IPS-20b (cell line): ENCODE data around the gene DENND1A.

Experiments
- H3K27ac ChIP-seq: one replicate; pipeline ENCODE4 v1.5.1; 2013; ENCODE audit warnings: low read length
- H3K27me3 ChIP-seq: 2 replicates; pipeline ENCODE4 v1.6.1; 2013; ENCODE audit warnings: mild to moderate bottlenecking, low read length, inconsistent platforms; ENCODE audit not compliant: insufficient read depth
- H3K36me3 ChIP-seq: 2 replicates; pipeline ENCODE4 v1.6.1; 2013; ENCODE audit warnings: low read depth, mild to moderate bottlenecking, inconsistent platforms, low read length, moderate library complexity; ENCODE audit not compliant: insufficient read depth
- H3K4me1 ChIP-seq: 2 replicates; pipeline ENCODE4 v1.6.1; 2013; ENCODE audit warnings: mild to moderate bottlenecking, control low read depth, inconsistent platforms, low read length, moderate library complexity; ENCODE audit not compliant: insufficient read depth
- H3K4me3 ChIP-seq: 2 replicates; pipeline ENCODE4 v1.5.1; 2013; ENCODE audit warnings: mild to moderate bottlenecking, low read length, inconsistent platforms
- H3K9ac ChIP-seq: 2 replicates; pipeline ENCODE4 v1.6.1; 2013; ENCODE audit warnings: low read depth, mild to moderate bottlenecking, inconsistent platforms, low read length, moderate library complexity
- H3K9me3 ChIP-seq: 2 replicates; pipeline ENCODE4 v1.6.1; 2013; ENCODE audit warnings: mild to moderate bottlenecking, low read depth, low read length, inconsistent platforms; ENCODE audit not compliant: insufficient read depth

The DENND1A gene

GRCh38 chr9:123365287-123365880, 564.5 kb downstream of the DENND1A start:
- peaks cover 12% of the 10 kb centered on the region; the same call in 1 of the 2 replicates for H3K4me1 ChIP-seq
- H3K9me3 ChIP-seq, result no peaks in the 10 kb centered on the region
- no peak overlapping the region for H3K4me3 ChIP-seq
- H3K27ac ChIP-seq, result no peak overlapping the region
- no peaks in the 10 kb centered on the region for H3K36me3 ChIP-seq
- no peak overlapping the region for H3K9ac ChIP-seq
- H3K27me3 ChIP-seq, result no peaks in the 10 kb centered on the region

DNA sequence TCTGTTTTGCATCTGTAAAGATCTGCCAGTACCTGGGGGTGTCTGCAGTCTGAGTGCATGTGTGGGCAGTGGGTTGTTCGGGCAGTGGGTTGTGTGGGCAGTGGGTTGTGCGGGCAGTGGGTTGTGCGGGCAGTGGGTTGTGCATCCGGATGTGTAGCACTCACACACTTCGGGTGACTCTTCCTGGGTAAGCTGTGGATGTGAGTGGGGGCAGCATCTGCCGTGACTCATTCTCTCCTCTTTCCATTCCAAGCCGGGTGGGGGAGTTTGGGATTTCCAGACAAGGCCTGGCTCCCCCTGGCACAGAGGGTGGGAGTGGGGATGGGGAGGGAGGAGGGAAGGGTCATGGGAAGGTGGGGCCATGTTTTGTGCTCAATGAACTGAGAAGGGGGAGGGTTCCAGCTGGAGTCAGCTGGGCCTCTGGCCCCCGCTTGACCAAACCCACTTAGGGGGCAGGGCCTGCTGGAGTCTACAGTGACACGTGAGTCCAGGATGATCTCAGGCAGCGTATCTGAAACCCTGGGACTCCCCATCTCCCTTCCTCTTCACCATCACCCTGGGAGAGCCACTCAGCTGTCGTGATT, 565.6 kb downstream of the DENND1A start:
- no peaks in the 10 kb centered on the region for H3K36me3 ChIP-seq
- H3K9me3 ChIP-seq, result no peaks in the 10 kb centered on the region
- no peak overlapping the region for H3K27ac ChIP-seq
- no peak overlapping the region for H3K4me3 ChIP-seq
- peaks cover 20% of the 10 kb centered on the region; the same call in 1 of the 2 replicates for H3K4me1 ChIP-seq
- H3K27me3 ChIP-seq, result no peaks in the 10 kb centered on the region
- no peak overlapping the region for H3K9ac ChIP-seq

DNA sequence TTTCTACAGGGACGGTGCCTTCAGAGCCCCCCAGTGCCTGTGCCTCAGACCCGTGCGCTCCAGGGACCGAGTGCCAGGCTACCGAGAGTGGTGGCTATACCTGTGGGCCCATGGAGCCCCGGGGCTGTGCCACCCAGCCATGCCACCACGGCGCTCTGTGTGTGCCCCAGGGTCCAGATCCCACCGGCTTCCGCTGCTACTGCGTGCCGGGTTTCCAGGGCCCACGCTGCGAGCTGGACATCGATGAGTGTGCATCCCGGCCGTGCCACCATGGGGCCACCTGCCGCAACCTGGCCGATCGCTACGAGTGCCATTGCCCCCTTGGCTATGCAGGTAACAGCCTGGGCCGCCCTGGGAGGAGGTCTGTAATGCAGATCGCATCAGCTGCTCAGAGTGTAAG, 567.1 kb downstream of the DENND1A start:
- H3K4me1 ChIP-seq, result peaks cover 32% of the 10 kb centered on the region
- H3K9ac ChIP-seq, result no peak overlapping the region
- H3K4me3 ChIP-seq, result no peak overlapping the region
- H3K9me3 ChIP-seq, result no peaks in the 10 kb centered on the region
- no peaks in the 10 kb centered on the region for H3K36me3 ChIP-seq
- H3K27me3 ChIP-seq, result no peaks in the 10 kb centered on the region
- H3K27ac ChIP-seq, result no peak overlapping the region

DNA sequence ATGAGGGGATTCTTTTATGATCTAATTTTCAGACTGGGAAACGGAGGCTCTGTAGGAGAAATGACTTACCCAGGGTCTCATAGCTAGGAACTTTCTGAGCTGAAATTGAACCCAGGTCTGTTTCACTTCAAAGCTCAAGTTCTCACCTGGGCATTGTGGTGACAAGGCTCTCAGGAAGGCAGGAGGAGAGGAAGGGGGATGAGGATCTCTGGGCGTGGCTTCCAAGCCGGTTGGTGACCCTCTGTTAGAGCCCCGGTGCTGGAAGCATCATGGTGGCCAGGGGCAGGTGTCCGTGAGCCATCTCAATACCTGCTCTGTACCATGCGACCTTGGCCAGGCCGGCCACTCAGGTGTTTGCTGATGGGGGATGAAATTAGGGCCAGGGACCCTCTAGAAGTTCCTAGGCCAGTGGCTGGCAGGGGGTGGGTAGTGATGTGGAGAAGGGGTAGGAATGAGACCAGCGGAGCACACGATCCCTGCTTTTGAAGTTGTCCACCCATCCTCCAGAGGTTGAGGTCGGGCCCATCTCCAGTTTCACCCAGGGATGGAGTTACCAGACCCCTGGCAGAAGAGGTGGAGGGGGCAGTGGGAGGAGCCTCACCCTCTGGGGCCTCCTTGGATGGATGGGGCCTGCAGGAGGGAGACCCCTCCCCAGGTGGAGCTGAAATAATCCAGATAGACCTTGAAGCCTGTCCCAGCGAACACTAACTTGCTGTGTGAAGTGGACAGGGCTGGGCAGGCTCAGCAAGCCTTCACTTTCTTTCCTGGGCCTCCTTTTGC, 568.0 kb downstream of the DENND1A start:
- no peak overlapping the region for H3K4me3 ChIP-seq
- H3K36me3 ChIP-seq, result no peaks in the 10 kb centered on the region
- peaks cover 40% of the 10 kb centered on the region for H3K4me1 ChIP-seq
- no peaks in the 10 kb centered on the region for H3K9me3 ChIP-seq
- H3K27me3 ChIP-seq, result no peaks in the 10 kb centered on the region
- no peak overlapping the region for H3K9ac ChIP-seq
- H3K27ac ChIP-seq, result no peak overlapping the region

- no peak overlapping the region for H3K27ac ChIP-seq
- H3K27me3 ChIP-seq, result no peaks in the 10 kb centered on the region
- no peaks in the 10 kb centered on the region for H3K36me3 ChIP-seq
- no peak overlapping the region for H3K4me3 ChIP-seq
- H3K9ac ChIP-seq, result no peak overlapping the region
- H3K9me3 ChIP-seq, result no peaks in the 10 kb centered on the region
- peaks cover 44% of the 10 kb centered on the region for H3K4me1 ChIP-seq
Observed at GRCh38 chr9:123361086-123361730, 568.7 kb downstream of the DENND1A start.

DNA sequence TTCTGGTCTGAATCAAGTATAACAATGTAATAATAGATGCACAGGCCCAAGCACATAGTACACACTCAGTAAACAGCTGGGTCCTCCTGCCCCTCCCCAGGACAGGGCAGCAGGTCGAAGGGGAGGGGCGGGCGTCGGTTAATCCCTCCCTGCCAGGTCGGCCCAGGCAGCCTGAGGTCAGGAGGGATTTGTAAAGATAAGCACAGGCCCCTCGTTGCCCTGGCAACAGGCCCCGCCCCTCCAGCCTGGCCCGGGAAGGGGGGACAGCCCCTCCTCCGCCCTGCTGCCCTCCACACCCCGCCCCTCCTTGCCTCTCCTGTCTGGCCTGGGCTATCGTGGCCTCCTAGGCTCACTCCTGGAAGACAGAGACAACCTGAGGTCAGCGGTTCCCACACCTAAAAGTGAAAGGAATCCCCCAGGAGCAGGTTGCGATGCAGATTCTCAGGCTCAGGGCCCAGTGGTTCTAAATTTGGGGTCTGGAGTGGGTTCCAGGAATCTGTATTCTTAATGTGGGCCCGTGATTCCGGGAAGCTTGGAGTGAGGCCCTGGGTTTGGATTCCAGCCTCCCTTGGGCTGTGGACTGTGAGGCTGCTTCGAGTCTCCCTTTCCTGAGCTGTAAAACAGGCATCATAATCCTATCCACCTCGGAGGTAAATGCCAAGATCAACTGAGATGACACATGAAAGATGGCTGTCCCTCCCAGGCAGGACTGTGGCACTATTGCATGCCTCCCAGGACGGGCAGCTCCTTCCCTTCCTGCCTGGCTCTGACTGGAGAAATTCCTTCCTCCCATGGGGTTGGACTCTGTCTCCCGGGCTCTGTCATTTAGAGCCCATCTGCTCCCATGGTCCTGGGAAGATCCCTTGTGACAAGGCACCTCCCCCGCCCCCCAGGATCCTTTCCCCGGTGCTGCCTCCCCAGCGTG, 569.5 kb downstream of the DENND1A start:
- no peaks in the 10 kb centered on the region for H3K36me3 ChIP-seq
- peaks cover 44% of the 10 kb centered on the region for H3K4me1 ChIP-seq
- H3K27ac ChIP-seq, result peak overlapping the region; percentile 13
- no peaks in the 10 kb centered on the region for H3K9me3 ChIP-seq
- peak overlapping the region; percentile 17; the same call in 1 of the 2 replicates for H3K9ac ChIP-seq
- H3K4me3 ChIP-seq, result 0 out of 2 replicates have a peak overlapping the region, but pooled peaks have one; percentile 12
- H3K27me3 ChIP-seq, result no peaks in the 10 kb centered on the region

DNA sequence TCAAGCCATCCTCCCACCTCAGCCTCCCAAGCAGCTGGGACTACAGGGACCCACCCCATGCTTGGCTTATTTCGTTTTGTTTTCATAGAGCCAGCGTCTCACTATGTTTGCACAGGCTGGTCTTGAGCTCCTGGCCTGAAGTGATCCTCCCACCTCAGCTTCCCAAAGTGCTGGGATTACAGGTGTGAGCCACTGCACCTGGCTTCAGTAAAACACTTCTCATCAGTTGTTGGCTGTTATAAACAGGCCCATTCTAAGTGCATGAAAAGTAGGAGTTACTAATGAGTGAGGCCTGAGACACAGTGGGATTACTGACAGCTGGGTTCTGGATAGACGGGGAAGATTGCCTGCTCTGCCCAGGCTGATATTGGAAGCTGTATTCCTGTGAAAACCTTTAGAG, 570.4 kb downstream of the DENND1A start:
- Histone ChIP-seq H3K36me3 (no peaks in the 10 kb centered on the region), H3K4me3 (peak overlapping the region; percentile 1; the same call in 1 of the 2 replicates), H3K4me1 (peaks cover 44% of the 10 kb centered on the region), H3K9me3 (no peaks in the 10 kb centered on the region), H3K27ac (peak overlapping the region; percentile 13), H3K27me3 (no peaks in the 10 kb centered on the region), H3K9ac (peak overlapping the region; percentile 1; the same call in 1 of the 2 replicates)

DNA sequence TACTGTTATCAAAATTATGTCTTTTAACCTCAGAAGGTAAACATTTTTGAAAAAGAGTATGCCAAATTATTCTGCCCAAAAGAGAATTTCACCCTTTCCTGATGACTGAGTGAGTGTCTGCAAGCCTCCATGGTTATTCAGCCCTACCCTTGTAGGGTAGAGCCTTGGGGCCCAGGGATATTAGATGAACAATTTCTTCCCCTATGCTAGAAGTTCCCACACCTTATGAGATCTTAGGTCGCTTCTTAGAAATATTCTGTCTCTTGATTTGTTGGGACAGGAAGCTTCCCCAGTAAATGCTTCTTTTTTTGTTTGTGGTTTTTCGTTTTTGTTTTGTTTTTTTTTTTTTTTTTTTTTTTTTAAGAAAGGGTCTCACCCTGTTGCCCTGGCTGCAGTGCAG, 570.8 kb downstream of the DENND1A start:
- no peaks in the 10 kb centered on the region for H3K36me3 ChIP-seq
- H3K4me3 ChIP-seq, result peak overlapping the region; percentile 48; the same call in 1 of the 2 replicates
- no peak overlapping the region for H3K27ac ChIP-seq
- peak overlapping the region; percentile 1; the same call in 1 of the 2 replicates for H3K9ac ChIP-seq
- H3K27me3 ChIP-seq, result no peaks in the 10 kb centered on the region
- peaks cover 44% of the 10 kb centered on the region for H3K4me1 ChIP-seq
- H3K9me3 ChIP-seq, result no peaks in the 10 kb centered on the region

DNA sequence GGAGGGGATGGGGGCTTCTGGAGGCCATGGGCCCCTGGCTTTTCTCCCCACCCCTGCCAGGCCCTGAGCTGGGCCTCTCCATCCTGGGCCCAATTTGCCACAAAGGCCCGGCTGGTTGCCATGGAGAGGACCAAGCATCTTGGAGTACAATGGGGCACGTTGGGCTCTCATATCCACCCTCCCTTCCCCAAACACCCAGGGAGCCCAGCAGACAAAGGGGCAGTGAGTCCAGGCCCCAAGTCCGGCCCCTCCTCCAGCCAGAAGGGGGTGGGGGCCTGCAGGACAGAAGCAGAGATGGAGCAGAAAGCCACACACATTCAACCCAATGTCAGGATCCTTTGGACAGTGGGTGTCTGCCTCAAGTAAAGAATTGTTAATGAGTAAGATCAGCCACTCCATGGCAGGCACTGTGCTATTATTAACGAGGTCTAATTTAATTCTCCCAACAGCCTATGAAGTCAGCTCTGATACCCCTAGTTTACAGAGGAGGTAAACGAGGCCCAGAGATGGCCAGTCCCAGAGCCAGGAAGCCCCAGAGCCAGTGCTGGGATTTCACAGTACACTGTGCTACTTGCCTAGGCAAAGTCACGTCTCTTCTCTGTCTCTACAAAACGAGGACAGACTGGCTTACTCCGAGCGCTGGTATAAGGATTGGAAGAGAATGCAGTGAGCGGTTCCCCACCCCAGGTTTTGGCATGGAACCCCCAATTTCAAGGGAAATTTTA, 571.6 kb downstream of the DENND1A start:
- Histone ChIP-seq H3K36me3 (no peaks in the 10 kb centered on the region), H3K27me3 (no peaks in the 10 kb centered on the region), H3K9me3 (no peaks in the 10 kb centered on the region), H3K9ac (peak overlapping the region; percentile 68), H3K4me3 (peak overlapping the region; percentile 71; the same call in 1 of the 2 replicates), H3K27ac (peak overlapping the region; percentile 73), H3K4me1 (peaks cover 44% of the 10 kb centered on the region)

GRCh38 chr9:123357743-123358059, 572.2 kb downstream of the DENND1A start:
- H3K27me3 ChIP-seq, result no peaks in the 10 kb centered on the region; the same call in 1 of the 2 replicates
- H3K36me3 ChIP-seq, result no peaks in the 10 kb centered on the region
- H3K9me3 ChIP-seq, result no peaks in the 10 kb centered on the region
- H3K9ac ChIP-seq, result peak overlapping the region; percentile 65; the same call in 1 of the 2 replicates
- peak overlapping the region; percentile 71; the same call in 1 of the 2 replicates for H3K4me3 ChIP-seq
- H3K4me1 ChIP-seq, result peaks cover 44% of the 10 kb centered on the region
- peak overlapping the region; percentile 73 for H3K27ac ChIP-seq
